ENCODE measurements around the gene SOX1.

SOX1 gene

DNA sequence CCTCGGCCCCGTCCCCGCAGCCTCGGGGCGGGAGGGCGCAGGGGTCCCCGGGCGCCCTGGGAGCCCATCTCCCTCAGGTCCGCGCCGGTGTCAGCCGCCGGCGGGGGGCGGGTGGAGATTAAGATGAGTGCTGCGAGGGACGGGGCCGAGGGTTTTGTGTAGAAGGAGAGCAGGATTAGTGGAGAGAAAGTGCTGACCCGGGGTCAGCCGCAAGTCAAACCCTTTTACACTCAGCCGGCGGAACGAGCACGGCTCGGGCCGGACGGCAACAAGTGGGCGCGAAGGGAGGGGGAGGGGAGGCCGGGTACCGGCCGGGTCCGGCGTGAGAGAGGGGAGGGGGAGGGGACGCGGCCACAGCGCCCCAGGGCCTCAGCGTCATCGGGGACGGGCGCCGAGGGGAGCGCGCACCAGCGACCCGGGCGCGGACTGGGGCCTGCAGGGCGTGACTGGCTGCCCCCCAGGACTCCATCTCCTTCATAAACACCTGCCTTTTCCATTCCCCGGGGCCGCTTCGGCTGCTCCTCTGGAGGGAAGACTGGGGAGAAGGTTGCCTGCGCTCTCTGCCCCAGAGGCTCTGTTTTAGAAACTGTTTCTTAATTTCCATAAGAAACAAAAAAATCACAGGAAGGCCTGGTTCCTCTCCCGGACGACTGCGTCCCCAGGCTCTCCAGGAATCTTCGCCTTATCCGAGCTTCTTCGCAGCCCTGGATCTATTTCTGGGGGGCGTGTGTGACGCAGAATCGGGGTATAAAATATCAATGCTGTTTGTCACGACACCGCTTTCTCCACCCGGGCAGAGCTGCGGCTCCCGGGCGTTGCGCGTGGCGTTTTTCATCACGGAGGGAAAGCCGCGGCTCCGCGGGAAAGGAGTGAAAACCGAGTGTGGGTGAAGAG lies 6.5 kb downstream of the SOX1 start:
- no peak for DNase-seq

DNA sequence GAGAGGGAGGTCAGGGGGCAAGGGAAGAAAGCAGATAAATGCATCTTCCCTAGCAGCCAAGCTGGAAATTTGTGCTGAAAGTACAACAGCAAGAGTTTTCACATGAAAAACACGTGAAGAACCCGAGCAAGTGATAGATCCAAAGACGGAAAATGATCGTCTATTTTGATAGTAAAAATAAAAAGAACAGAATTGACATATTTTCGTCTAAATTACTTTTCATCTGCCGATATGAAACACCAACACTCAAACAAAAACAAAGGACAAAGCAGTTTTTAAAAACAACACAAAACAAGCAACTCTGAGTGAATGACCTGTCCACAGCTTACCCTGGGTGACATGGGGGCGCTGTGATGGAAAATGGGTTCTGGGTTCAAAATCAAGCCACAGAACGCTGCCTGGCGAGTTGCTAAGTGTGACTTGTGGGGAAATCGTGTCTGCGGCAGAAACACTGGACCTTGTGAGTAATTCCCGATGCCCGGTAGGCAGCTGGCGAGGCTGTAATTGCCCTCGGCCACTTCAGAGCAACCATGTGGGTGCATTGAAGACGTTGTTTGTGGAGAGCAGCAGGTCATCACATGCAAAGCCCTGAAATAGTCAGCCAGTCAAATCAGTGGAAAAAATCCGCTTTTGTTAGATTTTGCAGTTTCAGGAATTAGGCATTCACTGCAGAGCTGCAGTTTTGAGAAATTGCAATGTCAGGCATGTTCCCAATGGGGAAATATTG lies 7.4 kb downstream of the SOX1 start:
- no peak for DNase-seq

DNA sequence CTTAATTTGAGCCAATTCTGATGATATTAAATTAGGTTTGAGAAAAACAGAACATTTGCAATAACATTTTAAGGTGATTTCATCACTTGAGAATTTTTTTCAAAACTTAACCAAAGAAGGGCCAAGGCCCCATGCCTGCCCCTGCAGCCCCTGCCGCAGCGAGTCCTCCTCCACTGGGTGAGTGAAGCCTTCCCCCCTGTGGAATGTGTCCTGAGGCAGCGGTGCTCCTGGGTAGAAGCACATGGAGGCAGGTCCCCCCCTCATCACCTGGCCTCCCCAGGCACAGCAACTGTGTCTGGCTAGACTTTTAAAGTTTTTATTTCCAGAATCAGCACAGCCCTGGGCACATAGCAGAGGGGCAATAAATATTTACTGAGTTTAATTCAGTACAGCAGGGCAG lies 10.8 kb downstream of the SOX1 start:
- no peak for DNase-seq

DNA sequence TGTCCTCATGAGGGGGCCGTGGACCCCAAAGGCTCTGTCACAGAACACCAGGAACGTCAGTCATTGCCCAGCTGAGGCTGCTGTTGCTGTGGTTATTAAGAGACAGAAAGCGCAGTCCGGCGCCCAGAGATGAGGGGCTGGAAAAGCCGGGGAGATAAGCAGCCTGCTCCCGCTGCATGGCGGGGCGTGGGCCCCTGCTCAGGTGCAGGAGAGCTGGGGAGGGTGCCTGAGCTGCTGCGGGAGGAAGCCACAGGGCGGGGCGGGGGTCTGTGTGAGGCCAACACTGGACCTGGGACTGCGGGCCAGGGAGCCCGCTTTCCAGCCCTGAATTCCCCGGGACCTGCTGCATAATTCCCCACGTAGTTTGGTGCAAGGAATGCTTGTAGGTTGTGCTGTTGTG lies 11.3 kb downstream of the SOX1 start:
- no peak for DNase-seq

DNA sequence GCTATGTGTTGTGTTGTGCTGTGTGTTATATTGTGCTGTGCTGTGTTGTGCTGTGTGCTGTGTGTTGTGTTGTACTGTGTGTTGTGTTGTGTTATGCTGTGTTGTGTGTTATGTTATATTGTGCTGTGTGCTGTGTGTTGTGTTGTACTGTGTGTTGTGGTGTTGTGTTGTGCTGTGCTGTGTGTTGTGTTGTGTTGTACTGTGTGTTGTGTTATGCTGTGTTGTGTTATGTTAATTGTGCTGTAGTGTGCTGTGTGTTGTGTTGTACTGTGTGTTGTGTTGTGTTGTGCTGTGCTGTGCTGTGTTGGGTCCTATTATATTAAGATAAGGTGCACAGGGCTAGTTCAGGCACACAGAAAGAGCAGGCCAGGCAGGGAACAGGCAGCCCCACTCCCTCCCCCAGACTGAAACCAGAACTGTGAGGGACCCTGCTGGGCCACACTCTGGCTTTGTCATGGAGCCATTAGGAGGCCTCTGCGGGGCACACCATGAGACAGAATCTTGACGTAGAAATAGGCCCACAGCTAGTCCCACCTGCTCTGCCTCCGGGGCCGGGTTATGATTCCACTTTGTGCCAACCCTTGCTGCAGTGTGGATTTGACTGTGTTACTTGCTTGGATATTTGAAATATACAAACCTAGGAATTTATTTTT lies 12.1 kb downstream of the SOX1 start:
- DNase-seq = no peak

DNA sequence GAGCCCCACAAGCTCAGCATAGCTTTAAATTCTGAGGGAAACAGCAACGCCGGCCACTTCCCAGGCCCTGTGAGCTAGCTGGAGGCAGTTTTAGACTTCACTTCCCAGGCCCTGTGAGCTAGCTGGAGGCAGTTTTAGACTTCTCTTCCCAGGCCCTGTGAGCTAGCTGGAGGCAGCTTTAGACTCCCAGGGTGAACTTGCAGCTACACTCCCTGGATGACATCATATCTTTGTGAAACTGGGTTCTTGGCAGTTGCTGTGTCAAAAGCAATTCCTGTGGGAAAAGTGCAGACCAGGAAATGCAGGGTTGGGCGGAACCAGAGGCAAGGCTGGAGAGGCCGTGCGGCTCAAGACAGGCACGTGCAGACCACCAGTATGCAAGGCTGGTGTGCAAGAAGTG lies 12.7 kb downstream of the SOX1 start:
- DNase-seq = no peak

DNA sequence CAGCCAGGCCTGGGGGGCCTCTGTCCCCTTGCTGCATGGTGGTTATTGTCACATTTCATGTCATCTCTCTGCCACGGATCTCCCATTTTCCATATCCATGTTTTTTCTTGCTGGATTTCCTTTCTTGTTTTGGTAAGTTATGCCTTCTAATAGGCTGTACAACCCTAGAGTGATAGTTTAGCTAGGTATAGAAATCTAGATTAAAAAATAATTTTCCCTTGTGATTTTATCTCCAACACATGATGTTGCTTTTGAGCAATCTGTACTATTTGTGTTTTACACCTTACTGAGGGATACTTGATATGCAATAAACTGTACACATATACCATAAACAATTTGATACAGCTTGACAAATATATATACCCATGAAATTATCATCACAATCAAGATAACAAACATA lies 17.0 kb downstream of the SOX1 start:
- no peak for DNase-seq

DNA sequence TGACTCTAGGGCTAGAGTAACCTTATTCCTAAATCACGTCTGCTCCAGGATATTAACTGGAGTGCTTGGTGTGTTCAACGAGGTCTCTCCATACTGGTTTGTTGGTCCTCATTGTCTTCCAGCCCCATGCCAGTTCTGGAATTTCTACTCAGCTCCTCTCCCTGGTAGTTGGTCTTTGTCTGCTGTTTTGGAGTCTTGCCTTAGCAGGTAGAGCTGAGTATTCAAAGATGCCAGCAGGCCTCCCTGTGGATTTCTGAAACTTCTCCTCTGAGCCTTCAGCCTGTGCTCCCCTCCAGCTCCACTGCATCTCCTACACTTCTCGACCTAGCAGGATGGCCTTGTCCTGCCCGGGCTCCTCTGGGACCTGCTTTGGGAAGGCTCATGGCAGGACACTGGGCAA lies 25.5 kb downstream of the SOX1 start:
- no peak for DNase-seq

DNA sequence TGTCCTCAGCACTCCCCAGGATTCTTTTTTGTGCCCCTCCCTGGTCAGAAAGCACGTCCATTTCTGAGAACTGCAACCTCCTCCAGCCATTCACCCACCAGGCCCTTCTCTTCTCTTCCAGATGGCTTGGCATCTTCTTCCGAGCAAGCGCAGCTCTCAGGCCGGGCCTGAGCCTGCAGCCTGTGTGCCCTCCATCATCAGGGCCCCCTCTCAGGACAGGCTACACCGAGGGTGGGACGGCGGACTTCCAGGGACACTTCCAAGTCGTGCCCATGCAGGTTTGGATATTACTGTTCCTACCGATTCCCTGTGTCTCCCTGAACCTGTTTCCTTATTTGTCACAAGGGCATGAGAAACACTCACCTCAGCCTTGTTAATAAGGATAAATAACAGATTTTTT lies 28.4 kb downstream of the SOX1 start:
- no peak for DNase-seq

DNA sequence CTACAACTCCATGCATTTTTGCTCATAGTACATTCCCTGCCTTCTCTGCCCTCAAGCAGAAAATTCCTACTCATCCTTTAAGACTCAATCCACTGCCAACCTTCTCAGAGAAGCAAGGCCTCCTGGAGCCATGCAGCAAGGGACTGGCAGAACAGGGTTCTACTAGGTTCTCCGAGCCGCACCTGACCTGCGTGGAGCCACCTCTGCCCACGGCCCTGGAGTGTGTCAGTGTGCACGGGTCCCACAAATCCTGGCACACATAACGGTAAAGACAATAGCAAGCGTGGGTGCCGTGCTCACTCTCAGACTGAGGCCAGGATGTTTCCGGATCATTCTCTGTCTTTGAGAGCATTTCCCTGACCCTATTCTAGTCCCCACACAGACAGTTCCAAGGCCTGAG lies 30.0 kb downstream of the SOX1 start:
- DNase-seq = no peak

DNA sequence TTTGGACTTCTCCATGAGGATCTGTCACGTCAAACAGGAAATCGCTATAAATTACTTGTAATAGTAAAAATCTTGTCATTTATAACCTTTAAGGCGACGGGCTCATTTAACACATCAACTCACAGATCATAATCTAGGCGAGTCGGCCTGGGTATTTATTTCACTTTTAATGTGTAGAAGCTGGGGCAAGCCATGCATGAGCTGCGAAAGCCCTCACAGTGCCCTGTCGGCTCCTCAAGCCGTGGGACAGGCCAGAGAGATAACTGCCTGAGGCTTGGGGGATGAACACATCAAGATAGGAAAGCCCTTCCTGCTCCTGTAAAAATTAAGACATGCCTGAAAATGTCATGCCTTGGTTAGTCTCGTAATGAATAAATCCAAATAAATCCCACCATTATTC lies 30.8 kb downstream of the SOX1 start:
- DNase-seq = no peak

DNA sequence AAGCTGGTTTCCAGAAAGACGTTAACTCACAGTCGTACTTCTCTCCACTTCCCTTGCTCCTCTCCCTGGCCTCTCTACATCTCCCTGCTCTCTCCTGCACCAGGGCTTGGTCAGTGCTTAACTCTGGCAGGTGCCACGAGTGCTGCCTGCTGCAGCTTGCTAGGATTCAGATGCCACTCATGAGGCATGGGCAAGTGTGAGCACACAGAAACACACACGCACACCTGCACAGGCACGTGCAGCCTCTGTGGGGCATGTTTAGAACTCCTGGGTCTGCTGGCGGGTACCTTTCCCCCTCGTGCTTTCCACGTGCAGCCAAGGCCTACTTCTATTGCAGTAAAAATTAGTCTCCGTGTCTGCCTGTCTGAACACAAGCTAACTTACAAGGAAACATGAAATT lies 31.8 kb downstream of the SOX1 start:
- no peak for DNase-seq

DNA sequence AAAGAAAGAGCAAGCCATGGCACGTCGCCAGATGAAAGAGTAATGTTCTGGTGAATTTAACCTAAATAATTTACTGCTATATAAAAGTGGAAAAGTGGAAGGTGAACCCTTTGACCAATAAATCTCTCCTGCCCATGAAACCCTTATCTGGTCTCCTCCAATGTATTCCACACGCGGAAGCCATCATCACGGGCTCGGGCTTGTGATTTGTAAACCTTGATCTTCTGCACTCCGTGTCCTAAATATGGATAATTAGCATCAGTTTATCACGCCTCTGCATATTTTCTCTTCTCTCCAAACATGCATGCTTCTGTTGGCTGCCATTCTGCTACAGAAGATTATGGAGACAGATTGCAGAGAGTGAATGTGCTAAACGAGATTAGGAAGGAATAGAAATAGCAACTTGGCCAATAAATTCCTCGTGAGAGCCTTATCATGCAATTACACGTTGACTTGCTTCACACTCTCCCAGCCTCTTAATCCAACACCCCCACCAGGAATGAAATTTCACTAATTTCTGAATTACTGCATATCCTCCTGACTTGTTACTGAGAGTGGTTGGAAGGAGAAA lies 34.5 kb downstream of the SOX1 start:
- no peak for DNase-seq

DNA sequence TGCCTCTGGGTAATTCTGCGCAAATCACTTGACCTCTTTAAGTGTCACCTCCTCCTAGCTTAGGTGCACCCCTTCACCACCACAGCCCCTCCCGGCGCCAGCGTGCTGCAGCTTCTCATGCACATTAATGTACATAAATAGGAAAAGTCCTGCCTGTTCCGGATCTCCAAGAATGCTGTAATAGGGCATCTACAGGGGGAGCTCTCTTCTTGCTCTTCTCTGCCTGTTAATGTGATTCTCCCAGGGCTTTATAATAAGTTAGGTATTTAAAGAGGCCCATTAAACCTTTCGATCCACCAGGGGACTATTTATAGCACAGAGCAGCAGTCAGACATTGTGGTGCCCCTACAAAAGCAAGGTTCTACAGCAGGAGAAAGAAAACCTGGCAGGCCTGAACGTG lies 35.3 kb downstream of the SOX1 start:
- DNase-seq = no peak

DNA sequence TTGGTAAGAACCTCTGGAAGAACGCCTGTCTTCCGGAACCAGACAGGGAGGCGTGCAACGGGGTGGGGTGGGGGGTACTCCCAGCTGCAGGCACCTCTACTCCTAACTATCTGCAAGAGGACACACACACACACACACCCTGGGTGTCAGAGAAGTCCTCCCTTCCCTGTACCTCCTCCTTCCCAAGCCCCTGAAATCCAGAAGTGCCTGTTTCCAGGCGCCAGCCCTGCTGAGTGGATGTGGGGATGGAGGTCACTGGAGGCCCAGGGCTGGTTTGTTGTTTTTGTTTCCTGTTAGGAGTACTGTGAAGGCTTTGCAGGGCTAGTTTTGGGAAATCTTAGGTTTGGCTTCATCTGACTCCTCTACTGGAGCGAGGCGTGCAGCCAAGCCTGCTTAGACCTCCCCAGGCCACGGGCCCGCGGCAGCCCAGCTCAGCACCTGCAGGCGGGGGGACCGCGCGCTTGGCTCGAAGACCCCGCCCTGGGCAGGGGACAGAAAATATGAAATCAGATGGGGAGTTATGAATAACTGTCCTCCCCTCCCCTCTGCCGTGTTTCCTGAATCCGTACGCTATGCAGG lies 36.4 kb downstream of the SOX1 start:
- DNase-seq = no peak

DNA sequence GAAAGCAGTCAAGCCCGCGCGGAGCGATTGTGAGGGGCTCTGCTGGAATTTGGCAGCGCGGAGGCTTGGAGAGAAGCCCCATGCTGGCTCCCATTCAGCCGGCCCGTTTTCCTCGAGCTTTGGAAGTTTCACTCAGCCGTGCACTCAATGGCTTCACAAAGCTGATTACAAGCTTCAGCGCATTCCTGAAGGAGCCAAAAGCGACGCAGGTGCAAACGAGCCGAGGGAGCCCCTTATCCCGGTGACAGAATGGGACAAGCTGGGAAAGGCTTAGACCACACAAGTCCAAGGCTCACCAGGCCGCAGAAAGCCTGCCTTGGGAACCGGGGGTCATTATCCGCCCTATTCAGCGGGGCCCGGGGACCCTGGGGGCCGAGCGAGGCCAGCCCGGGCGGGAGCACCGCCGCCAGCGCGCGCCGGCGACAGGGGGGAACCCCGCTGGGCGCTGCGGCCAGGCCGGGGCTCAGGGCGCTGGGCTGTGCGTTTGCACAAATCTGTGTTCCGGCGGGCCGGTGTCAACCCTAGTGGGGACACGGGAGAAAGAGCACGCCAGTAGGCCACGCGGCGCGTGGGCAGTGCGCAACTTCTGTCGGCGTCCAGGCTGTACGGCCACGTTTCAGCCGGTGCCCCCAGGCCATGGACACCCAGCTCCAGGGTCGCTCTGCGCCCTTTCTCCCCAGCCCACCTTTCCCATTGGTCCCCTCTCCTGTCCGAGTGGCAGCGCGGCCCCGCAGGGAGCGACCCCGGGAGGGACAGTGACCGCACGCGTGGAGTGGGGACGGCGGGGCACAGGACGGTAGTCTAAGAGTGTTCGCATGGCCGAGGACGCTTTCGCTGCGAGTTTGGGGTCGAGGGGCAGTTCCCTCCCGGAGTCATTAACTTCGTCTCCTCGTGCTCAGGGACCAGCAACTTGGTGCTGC lies 37.3 kb downstream of the SOX1 start:
- no peak for DNase-seq

DNA sequence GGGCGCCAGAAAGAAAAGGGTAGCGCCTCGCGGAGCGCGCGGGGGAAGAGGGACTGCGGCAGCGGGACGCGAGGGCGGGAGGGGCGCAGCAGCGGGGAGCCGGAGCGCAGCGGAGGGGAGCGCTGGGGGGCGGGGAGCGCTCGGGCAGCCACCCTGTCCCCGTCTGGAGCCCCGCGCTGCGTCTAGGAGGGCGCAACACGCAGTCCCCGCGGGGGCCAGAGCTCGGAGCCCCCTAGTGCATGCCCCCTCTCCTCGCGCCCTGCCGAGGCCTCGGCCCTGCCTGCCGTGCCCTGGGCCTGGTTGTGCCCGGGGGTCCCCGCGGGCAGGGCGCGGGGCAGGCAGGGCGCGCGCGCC lies 37.9 kb downstream of the SOX1 start:
- no peak for DNase-seq

DNA sequence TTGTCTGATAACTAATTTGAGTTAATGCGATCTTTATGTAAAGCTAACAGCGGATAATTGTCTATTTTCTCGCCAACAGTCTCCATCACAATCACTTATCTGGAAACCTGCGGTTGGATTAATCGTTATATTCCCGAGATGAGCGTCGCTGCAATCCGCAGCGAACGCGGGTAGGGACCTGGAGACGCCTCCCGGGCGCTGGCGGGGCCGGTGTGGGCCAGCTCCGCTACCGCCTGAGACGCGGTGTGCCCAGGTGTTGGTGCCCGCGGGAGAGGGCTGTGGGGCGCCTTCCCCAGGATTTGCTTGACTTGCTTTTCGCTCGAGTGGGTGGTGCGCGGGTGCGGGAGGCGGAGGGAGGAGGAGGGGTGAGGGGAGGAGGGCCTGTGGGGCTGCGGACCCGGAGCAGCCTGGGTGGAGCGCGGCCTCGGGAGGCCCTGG lies 38.3 kb downstream of the SOX1 start:
- DNase-seq = no peak

DNA sequence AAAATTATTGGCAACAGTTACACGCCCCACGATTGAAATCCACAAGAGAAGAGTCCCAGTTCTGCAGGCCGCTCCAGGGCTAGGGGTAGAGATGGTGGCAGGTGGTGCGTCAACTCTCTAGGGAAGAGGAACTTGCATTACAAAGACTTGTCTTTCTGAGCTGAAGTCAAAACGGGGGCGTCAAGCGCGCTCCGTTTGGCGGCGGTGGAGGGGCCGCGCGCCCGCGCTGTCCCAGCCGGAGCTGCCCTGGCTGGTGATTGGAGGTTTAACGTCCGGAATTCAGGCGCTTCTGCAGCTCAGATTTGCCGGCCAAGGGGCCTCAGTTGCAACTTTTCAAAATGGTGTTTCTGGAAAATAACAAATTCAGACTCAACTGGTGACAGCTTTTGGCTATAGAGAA lies 38.9 kb downstream of the SOX1 start:
- DNase-seq = no peak

DNA sequence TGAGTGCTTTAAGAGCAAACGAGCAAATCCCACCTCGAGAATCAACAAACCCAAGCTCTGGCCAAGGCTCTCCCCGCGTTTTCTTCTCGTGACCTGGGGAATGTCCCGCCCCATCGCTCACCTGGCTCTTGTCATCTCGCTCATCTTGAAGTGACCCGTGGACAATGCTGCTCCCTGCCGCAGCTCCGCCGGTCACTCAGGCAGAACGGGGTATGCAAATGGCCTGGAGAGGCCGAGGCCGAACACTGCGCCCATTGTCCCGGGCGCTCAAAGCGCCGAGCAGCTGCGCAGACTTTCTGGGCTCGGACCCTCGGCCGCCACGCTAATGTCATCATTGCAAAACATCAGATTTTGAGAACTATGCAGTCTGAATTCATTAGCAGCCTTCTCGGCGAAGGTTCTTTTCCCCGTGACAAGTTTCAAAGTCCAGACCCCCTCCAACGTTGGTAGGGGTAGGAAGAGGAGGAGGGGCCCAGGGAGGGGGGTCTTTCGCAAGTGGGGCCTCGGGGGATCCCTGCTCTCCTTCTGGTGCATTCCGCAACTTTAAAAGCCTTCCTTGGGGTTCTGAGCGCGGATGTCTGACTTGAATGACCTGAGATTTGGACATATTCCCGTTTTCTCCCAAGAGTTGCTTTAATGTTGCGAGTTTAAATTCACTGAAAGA lies 39.7 kb downstream of the SOX1 start:
- no peak for DNase-seq

DNA sequence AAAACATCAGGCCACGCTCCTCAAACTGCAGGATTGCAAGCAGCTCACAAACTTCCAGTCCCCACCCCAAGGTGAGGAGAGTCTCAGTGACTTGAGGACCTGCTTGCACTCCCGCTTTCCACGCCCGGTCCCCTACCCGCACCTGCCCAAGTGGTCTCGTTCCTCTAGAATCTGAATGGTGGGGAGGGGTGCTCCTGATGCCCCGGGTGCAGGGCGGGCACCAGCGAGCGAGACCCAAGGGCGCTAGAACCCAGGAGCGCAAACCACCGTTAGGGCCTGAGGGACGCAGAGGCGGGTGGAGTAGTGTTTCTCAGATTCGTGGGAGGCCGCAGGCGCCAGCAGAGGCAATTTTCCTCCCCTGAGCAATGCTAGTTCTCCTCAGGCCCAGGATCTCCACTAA lies 40.3 kb downstream of the SOX1 start:
- no peak for DNase-seq

DNA sequence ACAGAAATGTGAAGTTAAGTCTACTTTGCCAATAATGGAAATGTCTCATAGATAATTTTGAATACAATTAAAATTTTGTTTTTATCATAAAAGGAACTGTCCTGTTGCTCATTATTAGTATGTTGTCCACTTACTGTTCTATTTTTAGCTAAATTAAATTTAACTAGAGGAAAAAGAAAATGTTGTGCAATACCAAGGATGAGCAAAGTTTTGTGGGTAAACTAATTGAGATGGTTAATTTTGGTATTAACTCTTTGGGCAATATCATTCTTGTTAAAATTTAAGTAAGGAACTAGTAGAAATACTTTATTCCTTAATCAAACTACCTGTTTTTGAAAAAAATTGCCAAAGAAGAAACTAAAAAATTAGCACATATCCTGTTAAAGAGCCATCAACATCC lies 43.5 kb downstream of the SOX1 start:
- DNase-seq = no peak
